ENCODE measurements around the gene CYP46A1.

The CYP46A1 gene

DNA sequence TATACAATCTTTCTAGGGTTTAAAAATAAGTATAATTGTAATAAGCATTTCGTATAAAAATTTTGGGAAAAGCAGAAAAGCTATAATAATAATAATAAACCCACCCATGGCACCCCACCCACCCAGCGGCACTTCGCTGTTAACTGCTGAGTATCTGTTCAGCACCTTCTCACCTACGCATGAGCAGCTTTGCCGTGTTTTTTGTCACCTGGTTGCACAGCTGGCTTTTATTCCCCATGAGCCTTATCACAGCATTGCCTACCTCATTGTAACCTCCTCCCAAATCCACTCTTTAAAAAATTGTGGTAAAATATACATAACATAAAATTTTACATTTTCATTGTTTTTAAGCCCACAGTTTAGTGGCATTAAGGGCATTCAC, 34.7 kb downstream of the CYP46A1 start:
- Histone ChIP-seq H3K27me3 (peaks cover 34% of the 10 kb centered on the region), H3K27ac (no peak overlapping the region), H3K4me1 (ENCODE audit: control insufficient read depth in 1 of 2, insufficient read depth in 1 of 2, low read depth in 1 of 2, low read length in 1 of 2) (no peaks in the 10 kb centered on the region), H3K36me3 (no peaks in the 10 kb centered on the region), H3K4me3 (ENCODE audit: low read depth in 1 of 2, low read length in 1 of 2) (no peak overlapping the region), H3K9me3 (no peaks in the 10 kb centered on the region)
- TF ChIP-seq, protein P1, sequence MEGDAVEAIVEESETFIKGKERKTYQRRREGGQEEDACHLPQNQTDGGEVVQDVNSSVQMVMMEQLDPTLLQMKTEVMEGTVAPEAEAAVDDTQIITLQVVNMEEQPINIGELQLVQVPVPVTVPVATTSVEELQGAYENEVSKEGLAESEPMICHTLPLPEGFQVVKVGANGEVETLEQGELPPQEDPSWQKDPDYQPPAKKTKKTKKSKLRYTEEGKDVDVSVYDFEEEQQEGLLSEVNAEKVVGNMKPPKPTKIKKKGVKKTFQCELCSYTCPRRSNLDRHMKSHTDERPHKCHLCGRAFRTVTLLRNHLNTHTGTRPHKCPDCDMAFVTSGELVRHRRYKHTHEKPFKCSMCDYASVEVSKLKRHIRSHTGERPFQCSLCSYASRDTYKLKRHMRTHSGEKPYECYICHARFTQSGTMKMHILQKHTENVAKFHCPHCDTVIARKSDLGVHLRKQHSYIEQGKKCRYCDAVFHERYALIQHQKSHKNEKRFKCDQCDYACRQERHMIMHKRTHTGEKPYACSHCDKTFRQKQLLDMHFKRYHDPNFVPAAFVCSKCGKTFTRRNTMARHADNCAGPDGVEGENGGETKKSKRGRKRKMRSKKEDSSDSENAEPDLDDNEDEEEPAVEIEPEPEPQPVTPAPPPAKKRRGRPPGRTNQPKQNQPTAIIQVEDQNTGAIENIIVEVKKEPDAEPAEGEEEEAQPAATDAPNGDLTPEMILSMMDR (IDR thresholded peaks at IDR 0.05): no peak

DNA sequence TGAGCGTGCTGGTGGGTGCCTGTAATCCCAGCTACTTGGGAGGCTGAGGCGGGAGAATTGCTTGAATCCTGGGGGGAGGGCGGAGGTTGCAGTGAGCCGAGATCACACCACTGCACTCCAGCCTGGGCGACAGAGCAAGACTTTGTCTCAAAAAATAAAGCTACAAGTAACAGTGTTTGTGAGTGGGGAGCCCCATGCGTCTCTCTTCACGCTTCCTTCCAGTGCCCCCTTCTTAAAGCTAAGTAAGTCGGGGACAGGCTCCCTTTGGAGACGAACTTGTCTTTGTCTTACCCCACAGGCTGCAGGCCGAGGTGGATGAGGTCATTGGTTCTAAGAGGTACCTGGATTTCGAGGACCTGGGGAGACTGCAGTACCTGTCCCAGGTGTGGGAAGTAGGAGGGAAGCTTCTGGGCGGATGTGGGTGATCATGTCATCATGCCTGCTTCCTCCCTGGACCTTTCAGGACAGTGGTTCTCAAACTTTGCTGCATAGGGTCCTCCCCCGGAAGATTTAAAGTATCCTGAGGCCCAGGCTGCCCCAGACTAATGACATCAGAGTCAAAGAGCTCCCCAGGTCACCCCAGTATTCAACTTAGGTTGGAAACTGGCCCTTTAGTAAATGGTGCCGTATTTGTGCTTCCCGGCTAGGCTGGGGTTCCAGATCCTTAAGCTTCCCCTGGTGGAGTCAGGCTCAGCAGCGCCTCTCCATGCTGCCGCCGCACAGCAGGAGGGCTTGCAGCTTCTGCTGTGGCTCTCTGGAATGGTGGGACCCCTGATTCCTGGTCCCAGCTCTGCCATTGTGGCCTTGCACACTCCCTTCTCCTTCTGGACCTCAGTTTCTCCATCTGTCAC, 37.1 kb downstream of the CYP46A1 start:
- TF ChIP-seq, protein P1 (IDR thresholded peaks at IDR 0.05): no peak
- Histone ChIP-seq H3K36me3 (no peaks in the 10 kb centered on the region), H3K27ac (no peak overlapping the region), H3K4me1 (ENCODE audit: control insufficient read depth in 1 of 2, insufficient read depth in 1 of 2, low read depth in 1 of 2, low read length in 1 of 2) (no peaks in the 10 kb centered on the region), H3K9me3 (no peaks in the 10 kb centered on the region), H3K27me3 (peaks cover 21% of the 10 kb centered on the region), H3K4me3 (ENCODE audit: low read depth in 1 of 2, low read length in 1 of 2) (no peak overlapping the region)

DNA sequence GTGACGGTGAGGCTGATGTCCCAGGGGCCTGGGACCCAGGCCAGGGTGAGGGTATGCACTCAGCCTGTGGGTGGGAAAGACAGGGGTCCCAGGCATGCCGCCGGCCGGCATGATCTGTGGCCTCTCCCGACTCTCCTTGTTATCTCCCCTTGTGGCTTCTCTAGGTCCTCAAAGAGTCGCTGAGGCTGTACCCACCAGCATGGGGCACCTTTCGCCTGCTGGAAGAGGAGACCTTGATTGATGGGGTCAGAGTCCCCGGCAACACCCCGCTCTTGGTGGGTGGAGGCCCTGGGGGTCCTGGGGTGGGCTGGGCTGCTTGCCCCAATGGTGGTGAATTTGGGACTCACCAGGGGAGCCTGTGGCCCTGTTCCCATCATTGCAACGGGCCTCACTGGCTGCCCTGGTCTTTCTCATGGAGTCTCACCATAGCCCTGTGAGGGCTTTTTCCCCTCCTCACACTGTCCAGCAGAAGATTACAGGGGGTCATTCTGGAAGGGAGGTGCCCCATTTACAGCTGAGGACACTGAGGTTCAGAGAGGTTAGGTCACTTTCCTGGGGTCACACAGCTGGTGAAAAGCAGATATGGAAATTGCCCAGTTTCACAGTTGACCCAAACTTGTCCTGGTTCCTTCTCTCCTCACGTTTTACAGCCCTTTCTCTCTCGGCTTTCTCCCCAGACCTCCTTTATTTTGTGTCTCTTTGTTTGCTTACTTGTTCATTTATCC, 37.9 kb downstream of the CYP46A1 start:
- no peak overlapping the region for H3K27ac ChIP-seq
- H3K27me3 ChIP-seq: peaks cover 24% of the 10 kb centered on the region
- TF ChIP-seq, protein P1 (IDR thresholded peaks at IDR 0.05): no peak
- H3K36me3 ChIP-seq: no peaks in the 10 kb centered on the region
- no peaks in the 10 kb centered on the region for H3K4me1 ChIP-seq (ENCODE audit: control insufficient read depth in 1 of 2, insufficient read depth in 1 of 2, low read depth in 1 of 2, low read length in 1 of 2)
- H3K4me3 ChIP-seq (ENCODE audit: low read depth in 1 of 2, low read length in 1 of 2): no peak overlapping the region
- no peaks in the 10 kb centered on the region for H3K9me3 ChIP-seq

DNA sequence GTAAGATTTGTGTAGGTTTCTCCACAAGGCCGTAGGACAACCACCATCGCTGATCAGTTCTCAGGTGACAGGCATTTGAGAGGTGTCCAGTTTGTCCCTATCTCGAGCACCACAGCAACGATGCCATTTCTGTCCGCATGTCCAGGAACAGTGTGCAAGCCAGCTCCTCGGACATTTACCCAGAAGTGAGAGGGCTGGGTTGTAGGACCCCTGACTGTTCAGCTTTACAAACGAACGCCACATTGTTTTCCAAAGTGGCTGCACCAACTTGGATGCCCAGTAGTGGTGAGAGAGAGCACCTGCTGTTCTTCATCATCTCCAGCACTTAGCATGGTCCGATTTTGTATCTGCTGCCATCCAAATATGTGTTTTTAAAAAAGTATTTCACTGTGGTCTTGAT, 38.6 kb downstream of the CYP46A1 start:
- Histone ChIP-seq H3K27ac (no peak overlapping the region), H3K4me1 (ENCODE audit: control insufficient read depth in 1 of 2, insufficient read depth in 1 of 2, low read depth in 1 of 2, low read length in 1 of 2) (no peaks in the 10 kb centered on the region), H3K4me3 (ENCODE audit: low read depth in 1 of 2, low read length in 1 of 2) (no peak overlapping the region), H3K27me3 (peaks cover 26% of the 10 kb centered on the region), H3K36me3 (no peaks in the 10 kb centered on the region), H3K9me3 (no peaks in the 10 kb centered on the region)
- TF ChIP-seq, protein P1 (IDR thresholded peaks at IDR 0.05): no peak

GRCh38 chr14:99724196-99724891, 40.2 kb downstream of the CYP46A1 start:
- Histone ChIP-seq H3K27me3 (peaks cover 27% of the 10 kb centered on the region), H3K4me3 (ENCODE audit: low read depth in 1 of 2, low read length in 1 of 2) (no peak overlapping the region), H3K4me1 (ENCODE audit: control insufficient read depth in 1 of 2, insufficient read depth in 1 of 2, low read depth in 1 of 2, low read length in 1 of 2) (no peaks in the 10 kb centered on the region), H3K36me3 (no peaks in the 10 kb centered on the region), H3K27ac (no peak overlapping the region), H3K9me3 (no peaks in the 10 kb centered on the region)
- TF ChIP-seq, protein P1 (IDR thresholded peaks at IDR 0.05): no peak
